DND-41 (cell line): ENCODE data around the gene PPARGC1A.

ENCODE experiments used
- ATAC-seq: fragments of 200-7000 bp; cut with Tn5 transposase; 3 replicates; pipeline ENCODE4 v1.9.1; 2021; ENCODE audit warnings: low read depth; ENCODE audit not compliant: insufficient read depth
- DNase-seq: peaks from one replicate; pipeline ENCODE4 v3.0.0-alpha.2; 2020
- H2AFZ ChIP-seq: 2 replicates; pipeline ENCODE4 v1.6.0; 2012; ENCODE audit warnings: low read depth, low read length
- H3K27ac ChIP-seq: 2 replicates; pipeline ENCODE4 v1.5.1; 2012; ENCODE audit warnings: low read length, inconsistent platforms
- H3K27me3 ChIP-seq: fragments of 200-600 bp; sonication (generic); 2 replicates; pipeline ENCODE4 v1.6.0; 2012; ENCODE audit warnings: low read length, mild to moderate bottlenecking, inconsistent platforms; ENCODE audit not compliant: insufficient read depth, poor library complexity
- H3K36me3 ChIP-seq: 2 replicates; pipeline ENCODE4 v1.5.1; 2012; ENCODE audit warnings: low read length, inconsistent platforms; ENCODE audit not compliant: insufficient read depth
- H3K4me1 ChIP-seq: 2 replicates; pipeline ENCODE4 v1.5.1; 2012; ENCODE audit warnings: mild to moderate bottlenecking, low read length; ENCODE audit not compliant: insufficient read depth
- H3K4me2 ChIP-seq: 2 replicates; pipeline ENCODE4 v1.6.0; 2012; ENCODE audit warnings: mild to moderate bottlenecking, moderate library complexity, low read length, inconsistent platforms; ENCODE audit not compliant: insufficient read depth
- H3K4me3 ChIP-seq, 2 experiments: fragments of 200-600 bp in 1 of 2; shearing (Covaris generic) in 1 of 2; 2 replicates each; pipeline ENCODE4 v1.5.1; 2012 to 2016; ENCODE audit warnings: inconsistent platforms in 2 of 2, low read length in 2 of 2, mild to moderate bottlenecking in 2 of 2, low read depth in 1 of 2, moderate library complexity in 1 of 2
- H3K79me2 ChIP-seq: 2 replicates; pipeline ENCODE4 v1.6.0; 2012; ENCODE audit warnings: low read length, inconsistent platforms; ENCODE audit not compliant: insufficient read depth
- H3K9ac ChIP-seq: 2 replicates; pipeline ENCODE4 v1.6.0; 2012; ENCODE audit warnings: low read depth, mild to moderate bottlenecking, inconsistent platforms, low read length, moderate library complexity
- H3K9me3 ChIP-seq: 2 replicates; pipeline ENCODE4 v1.5.1; 2012; ENCODE audit warnings: low read length, moderate library complexity, mild to moderate bottlenecking, inconsistent platforms; ENCODE audit not compliant: insufficient read depth, severe bottlenecking
- H4K20me1 ChIP-seq: 2 replicates; pipeline ENCODE4 v1.6.0; 2012; ENCODE audit warnings: low read length; ENCODE audit not compliant: insufficient read depth
- EZH2 ChIP-seq: IDR thresholded peaks from 3 replicates; pipeline ENCODE4 v1.6.1; 2012; ENCODE audit warnings: borderline replicate concordance, low read depth, mild to moderate bottlenecking, moderate library complexity, low read length, inconsistent platforms; ENCODE audit not compliant: severe bottlenecking
- TF ChIP-seq, protein P1 (sequence below): IDR thresholded peaks from 2 replicates; pipeline ENCODE4 v1.5.1; 2012; ENCODE audit warnings: borderline replicate concordance, low read length, moderate library complexity, mild to moderate bottlenecking; ENCODE audit not compliant: poor library complexity, severe bottlenecking; ENCODE audit errors: extremely low read depth

The PPARGC1A gene

DNA sequence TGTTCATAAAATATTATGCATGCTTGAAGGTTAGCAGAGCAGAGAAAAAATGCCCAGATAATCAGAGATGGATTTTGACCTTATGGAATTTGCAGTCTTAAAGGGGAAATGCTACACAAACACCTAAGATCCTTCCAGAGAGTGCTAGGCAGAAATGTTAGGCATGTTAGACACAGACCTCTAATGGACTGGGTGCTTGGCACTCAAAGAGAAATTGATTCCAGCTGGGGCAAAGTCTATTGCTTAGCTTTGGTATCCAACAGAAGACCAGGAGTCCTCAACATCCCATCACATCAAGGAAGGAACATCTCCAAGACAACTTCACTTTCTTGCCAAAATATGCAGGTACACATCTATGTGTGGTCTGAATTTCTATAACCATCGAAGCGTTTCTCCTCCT, 32.2 kb upstream of the PPARGC1A start:
- no peaks in the 10 kb centered on the region for H3K36me3 ChIP-seq
- DNase-seq (no peak), ATAC-seq (no peak)
- H3K9me3 ChIP-seq, result no peaks in the 10 kb centered on the region
- no peak overlapping the region for H2AFZ ChIP-seq
- no peak overlapping the region for H3K4me3 ChIP-seq
- H4K20me1 ChIP-seq, result no peaks in the 10 kb centered on the region
- H3K27ac ChIP-seq, result no peak overlapping the region
- no peaks in the 10 kb centered on the region for H3K4me1 ChIP-seq
- no peaks in the 10 kb centered on the region for H3K27me3 ChIP-seq
- H3K9ac ChIP-seq, result no peak overlapping the region
- no peak overlapping the region for H3K4me2 ChIP-seq
- no peak for TF ChIP-seq EZH2
- TF ChIP-seq, protein P1, sequence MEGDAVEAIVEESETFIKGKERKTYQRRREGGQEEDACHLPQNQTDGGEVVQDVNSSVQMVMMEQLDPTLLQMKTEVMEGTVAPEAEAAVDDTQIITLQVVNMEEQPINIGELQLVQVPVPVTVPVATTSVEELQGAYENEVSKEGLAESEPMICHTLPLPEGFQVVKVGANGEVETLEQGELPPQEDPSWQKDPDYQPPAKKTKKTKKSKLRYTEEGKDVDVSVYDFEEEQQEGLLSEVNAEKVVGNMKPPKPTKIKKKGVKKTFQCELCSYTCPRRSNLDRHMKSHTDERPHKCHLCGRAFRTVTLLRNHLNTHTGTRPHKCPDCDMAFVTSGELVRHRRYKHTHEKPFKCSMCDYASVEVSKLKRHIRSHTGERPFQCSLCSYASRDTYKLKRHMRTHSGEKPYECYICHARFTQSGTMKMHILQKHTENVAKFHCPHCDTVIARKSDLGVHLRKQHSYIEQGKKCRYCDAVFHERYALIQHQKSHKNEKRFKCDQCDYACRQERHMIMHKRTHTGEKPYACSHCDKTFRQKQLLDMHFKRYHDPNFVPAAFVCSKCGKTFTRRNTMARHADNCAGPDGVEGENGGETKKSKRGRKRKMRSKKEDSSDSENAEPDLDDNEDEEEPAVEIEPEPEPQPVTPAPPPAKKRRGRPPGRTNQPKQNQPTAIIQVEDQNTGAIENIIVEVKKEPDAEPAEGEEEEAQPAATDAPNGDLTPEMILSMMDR, result no peak
- H3K79me2 ChIP-seq, result no peaks in the 10 kb centered on the region

DNA sequence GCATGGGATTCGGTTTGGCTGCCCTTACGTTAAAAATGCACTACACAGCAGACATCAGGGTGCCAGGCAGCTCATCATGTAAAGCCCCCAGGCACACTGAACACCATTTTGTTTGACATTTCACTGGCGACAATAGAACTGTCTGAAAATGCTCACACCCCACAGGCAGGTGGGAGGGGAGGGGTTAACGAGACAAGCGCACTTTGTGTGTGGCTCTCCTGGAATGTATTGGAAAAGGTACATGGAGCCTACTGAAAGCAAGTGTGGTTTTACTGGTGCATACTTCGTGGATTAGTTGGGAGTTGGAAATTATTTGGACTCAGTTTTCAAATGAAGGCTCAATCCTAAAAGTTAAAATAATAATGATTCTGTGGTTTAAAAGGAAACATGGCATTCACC, 31.6 kb upstream of the PPARGC1A start:
- no peak overlapping the region for H2AFZ ChIP-seq

DNA sequence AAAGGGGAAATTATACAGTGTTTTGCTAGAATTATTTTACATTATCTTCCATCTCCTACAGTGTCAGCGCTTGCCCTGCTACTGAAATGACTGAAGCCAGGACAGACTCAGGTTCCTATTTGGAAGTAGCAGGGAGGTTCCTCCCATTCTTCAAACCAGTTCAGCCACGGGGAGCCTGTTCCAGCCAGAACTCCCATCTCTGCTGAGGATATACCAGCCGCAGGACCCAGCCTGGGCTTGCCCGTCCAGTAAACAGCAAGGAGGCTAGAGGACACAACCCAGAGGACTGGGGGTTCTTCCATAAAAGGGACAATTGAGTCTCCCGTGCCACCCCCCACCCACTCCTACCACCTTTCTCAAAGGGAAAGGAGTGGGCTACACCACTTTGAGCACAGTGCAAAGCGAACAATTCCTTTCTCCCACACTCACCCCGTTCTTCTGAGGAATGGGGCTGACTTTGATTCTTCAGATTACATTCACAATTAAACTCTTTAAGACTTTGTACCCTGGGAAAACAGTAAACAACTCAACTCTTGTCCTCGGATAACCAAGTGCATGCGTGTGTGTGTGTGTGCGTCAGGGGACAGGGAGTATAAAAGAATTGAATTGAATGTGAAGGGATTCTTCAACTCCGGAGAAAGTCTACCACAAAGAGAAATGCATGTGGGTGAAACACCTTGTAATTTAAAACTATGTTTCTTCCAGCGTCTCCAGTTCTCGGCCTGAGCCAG, 31.0 kb upstream of the PPARGC1A start:
- DNase-seq (no peak), ATAC-seq (no peak)
- Histone ChIP-seq H2AFZ (no peak overlapping the region), H3K9me3 (no peaks in the 10 kb centered on the region), H3K4me3 (no peak overlapping the region), H3K4me2 (no peak overlapping the region), H3K27ac (no peak overlapping the region), H3K27me3 (no peaks in the 10 kb centered on the region), H4K20me1 (no peaks in the 10 kb centered on the region), H3K36me3 (no peaks in the 10 kb centered on the region), H3K79me2 (no peaks in the 10 kb centered on the region), H3K4me1 (no peaks in the 10 kb centered on the region), H3K9ac (no peak overlapping the region)
- TF ChIP-seq EZH2, result no peak
- TF ChIP-seq, protein P1, result no peak

More for the DNA sequence above, 31.6 kb upstream of the PPARGC1A start:
- Histone ChIP-seq H3K27ac (no peak overlapping the region), H3K36me3 (no peaks in the 10 kb centered on the region), H3K9me3 (no peaks in the 10 kb centered on the region), H3K9ac (no peak overlapping the region), H3K27me3 (no peaks in the 10 kb centered on the region), H3K4me3 (no peak overlapping the region), H3K79me2 (no peaks in the 10 kb centered on the region), H4K20me1 (no peaks in the 10 kb centered on the region), H3K4me1 (no peaks in the 10 kb centered on the region), H3K4me2 (no peak overlapping the region)
- no peak for ATAC-seq
- DNase-seq, result no peak
- TF ChIP-seq, protein P1, result no peak
- no peak for TF ChIP-seq EZH2
